ENCODE measurements around the gene OLR1.
A peak's percentile ranks its signal among the peaks of the same experiment; 100 is the strongest.
"Not testable (repeated sequence)": the region's sequence is repeated elsewhere in the genome, so short reads cannot be mapped to it uniquely, and the experiment has no call there.

Gene OLR1

DNA sequence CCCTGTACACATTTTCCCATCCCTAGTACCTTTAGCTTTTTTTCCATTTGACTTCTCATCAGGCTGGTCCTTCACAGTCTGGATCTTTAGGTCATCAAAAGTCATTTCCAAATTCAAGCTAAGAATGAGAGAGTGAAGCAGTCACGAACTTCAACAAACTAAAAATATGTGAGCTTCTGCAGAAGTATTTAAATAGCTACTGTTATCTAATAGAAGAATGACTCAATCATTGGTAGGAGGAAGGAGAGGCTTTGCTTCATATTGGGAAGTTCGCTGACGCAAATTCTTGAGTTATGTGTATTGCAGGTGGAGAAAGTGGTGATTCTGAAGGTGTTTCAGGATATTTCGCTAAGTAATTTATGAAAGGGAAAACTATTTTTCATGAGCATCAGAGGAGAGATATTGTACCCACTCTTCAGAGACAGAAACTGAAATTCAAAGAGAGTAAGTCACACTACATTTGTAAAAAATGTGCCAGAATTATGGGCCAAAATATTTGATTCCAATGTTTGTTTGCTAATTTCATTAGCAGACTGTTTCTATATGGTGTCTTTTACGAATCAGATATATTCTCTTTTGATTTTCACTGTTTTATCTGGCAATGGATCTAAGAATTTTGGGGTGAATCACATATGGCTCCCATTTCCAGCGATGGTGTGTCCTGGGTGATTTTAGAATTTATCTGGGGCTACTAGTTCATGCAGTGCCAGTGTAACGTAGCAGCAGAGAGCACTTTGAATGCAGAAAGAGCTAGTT, at the start of gene OLR1:
Gene OLR1 (minus strand): TSS at position 160 of the 756 bp plus-strand sequence. CDS start 55 bp downstream, at position 105.
- DNase-seq (ENCODE audit: low spot score) = no peak

DNA sequence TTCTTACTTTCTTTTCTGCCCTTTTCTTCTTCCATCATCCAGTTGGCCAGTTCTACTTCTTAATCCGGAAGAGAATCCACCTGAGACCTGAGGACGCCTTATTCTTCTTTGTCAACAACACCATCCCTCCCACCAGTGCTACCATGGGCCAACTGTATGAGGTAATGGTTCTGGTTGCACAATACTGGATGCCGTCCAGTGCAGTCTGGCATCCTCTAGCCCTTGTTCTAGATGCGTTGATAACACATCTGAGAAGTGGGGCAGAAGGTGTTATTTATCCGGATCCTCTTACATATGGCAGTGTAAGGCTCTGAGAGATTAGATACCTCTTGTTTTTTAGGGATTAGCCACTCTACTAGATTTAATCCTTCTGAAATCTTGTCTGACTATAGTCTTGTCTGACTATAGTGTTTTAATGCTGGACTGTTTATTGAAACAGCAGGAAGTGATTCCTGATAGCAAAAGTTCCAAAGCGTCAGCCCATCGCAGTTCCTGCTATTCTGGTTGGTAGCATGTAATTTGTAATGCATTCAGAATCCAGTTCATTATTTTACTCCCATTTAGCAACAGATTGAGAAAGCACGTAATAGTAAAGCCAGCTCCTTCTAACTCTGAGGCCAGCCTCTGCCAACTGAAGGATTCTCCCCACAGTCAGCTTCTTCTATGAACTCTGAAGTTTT, 48.6 kb upstream of the OLR1 start:
- DNase-seq (ENCODE audit: low spot score) = peak; percentile 84

DNA sequence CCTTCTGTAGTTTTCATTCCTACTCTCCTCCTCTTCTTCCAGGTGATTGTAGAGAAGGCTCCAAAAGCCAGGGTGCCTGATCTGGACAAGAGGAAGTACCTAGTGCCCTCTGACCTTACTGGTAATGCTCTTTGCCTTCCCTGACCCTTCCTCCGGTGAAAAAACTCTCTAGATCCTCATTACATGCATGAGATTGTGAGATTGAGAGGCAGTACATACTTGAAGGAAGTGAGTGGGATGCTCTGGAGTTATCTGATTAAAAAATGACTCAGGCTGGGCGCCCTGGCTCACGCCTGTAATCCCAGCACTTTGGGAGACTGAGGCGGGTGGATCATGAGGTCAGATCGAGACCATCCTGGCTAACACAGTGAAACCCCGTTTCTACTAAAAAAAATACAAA, 46.1 kb upstream of the OLR1 start:
- DNase-seq (ENCODE audit: low spot score) = no peak

DNA sequence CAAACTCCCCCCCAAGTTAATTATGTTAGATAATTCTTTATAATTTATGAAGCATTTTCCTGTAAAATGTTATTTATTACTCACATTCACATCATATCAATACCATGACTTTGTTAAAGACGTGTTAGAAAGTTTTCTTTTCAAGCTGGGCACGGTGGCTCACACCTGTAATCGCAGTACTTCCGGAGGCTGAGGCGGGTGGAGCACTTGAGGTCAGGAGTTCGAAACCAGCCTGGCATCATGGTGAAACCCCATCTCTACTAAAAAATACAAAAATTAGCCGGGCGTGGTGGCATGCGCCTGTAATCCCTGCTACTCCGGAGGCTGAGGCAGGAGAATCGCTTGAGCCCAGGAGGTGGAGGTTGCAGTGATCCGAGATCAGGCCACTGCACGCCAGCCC, 44.0 kb upstream of the OLR1 start:
- not testable (repeated sequence) for DNase-seq (ENCODE audit: low spot score)

DNA sequence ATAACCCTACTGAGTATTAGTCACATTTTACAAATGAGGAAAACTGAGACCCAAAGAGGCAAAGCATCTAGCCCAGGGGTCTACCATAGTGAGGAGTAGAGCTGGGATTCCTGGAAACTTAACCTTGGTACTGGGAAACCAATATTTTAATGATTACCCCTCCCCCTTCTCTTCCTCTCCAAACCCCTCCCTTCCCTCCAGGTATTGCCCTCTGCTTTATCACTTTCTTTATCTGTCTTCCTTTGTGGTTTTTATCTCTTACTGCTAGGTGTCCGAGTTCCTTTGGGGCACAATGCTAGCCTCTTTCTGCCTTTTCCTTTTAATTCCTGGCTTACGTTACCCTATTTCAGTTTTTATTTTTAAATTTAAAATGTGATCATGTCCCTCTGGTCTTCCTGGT, 43.5 kb upstream of the OLR1 start:
- no peak for DNase-seq (ENCODE audit: low spot score)

DNA sequence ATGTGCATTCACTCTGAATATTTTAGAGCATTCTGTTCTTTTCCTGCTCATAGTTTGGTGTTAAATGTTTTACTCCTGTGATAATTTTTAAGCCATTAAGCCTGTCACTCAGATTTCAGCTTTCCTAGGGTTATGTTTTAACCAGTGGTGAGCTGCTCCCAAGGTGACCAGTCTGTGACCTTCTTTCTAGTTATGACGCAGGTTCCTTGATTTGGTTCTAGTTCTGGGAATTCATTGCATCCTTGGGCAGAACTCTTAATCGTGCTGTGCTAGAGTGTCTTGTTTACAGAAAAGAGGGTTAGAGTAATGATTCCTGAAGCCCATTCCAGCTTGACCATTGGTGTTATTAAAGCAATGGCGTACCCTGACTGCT, 42.9 kb upstream of the OLR1 start:
- peak; percentile 24 for DNase-seq (ENCODE audit: low spot score)

DNA sequence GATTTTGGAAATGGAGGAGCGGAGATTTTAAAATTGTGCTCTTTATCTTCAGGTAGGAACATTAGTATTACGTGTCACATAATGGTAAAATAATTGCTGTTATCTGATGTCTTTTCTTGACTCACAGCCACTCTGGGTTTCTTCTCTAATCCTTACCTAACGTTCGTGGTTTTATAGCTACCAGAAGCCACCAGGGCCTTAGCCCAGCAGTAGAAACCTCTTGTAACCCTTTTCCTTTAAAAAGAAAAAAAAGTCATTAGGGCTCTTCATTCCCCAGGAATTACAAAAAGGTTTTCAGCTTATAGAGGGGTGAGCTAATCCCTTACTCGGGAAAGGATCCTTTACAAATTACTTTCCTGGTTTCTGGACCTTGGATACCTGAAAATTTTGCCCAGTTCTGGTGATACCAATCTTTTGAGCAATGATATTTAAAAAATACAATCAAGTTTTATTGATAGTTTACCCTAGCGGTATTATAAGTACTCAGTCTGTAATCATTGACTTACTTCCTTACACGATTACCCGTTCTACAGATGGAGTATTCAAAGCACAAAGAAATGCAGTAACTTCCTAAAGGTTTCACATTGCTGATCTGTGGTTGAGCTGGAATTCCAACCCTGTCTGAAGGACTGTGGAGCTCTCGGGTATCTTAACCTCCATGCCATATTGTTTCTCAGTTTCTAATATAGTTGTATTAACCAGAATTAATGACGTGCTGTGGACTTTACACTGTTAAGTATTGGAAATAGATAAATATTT, 42.4 kb upstream of the OLR1 start:
- DNase-seq (ENCODE audit: low spot score) = peak; percentile 39

DNA sequence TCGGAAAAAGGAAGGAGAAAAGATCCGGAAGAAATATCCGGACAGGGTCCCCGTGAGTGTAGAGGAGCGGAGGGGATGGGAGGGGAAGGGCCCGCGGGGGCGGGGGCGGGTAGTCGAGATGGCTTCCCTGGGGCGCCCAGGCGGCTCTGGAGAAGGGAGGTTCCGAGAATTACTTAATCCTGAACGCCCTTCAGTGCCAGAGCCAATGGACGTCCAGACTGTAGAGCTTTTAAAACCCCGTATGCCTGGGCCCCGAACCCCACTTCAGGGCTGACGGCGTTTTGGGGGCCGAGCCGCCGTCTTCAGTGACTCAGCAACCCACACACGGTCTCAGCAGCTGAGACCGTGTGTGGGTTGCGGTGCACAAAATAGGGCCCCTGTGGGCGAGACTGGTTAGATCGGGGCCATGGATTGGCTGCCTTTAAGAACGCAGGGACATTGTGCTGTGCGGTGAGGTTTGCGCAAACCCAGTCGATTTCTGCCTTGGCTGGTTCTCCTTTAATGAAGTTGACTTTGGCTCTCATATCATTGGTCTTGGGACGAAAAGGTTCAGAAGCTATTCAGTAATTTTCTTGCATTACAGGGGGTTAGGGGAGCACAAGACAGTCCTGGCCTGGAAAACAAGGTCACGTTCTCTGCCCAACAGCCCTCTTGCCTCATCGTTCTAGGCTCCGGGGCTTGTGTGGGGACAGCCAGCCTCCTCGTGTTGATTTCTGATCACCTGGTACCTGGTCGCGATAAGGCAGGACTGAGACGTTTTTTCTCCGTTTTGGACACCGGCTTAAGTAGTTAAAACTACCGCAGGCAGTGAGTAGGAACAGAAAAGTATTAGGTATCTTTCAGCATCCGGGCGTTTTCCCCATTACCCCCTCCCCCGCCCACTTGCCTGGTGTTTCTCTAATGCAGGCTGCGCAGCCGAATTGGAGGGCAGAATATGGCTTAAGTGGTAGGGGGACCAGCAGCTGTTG, 41.5 kb upstream of the OLR1 start:
- DNase-seq (ENCODE audit: low spot score) = peak; percentile 73

DNA sequence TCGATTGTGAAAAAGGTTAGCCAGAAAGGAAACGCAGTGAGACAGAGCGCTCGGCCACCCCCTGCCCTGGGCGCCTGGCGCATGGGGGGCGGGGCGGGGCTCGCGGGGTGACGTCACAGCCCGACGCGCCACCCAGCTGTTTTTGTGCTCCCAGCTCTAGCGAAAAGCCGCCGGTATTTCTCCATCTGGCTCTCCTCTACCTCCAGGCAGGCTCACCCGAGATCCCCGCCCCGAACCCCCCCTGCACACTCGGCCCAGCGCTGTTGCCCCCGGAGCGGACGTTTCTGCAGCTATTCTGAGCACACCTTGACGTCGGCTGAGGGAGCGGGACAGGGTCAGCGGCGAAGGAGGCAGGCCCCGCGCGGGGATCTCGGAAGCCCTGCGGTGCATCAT, 40.8 kb upstream of the OLR1 start, which contains the start of gene GABARAPL1:
Gene GABARAPL1 (plus strand): TSS at position 139 of the 393 bp plus-strand sequence. CDS start 253 bp downstream, at position 392.
- DNase-seq (ENCODE audit: low spot score) = peak; percentile 80

DNA sequence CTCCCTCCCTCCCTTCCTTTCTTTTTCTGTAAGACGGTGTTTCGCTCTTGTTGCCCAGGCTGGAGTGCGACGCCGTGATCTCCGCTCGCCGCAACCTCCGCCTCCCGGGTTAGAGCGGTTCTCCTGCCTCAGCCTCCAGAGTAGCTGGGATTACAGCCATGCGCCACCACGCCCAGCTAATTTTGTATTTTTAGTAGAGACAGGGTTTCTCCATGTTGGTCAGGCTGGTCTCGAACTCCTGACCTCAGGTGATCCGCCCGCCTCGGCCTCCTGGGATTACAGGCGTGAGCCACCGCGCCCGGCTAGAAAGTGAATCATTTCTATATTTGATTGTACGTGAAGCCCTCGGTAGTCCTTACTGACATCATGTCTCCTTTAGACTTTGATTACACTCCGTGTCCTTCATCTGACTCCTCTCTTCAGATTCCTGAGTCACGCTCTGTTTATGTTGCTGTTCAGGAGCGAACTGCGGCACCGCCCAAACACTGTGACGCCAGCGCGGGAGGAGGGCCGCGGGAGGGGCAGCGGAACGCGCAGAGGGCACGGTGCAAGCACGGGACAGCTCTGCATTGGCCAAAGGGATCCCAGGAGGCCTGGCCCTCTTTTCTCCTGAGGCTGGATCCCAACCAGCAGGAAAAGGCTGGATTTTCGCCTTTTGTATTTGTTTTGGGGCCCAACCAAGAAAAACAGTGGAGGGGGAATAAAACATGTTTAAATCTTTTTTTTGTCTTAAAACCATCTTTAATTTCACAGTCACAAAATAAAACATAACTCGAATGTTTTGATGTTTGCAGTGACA, 40.2 kb upstream of the OLR1 start:
- peak; percentile 94 for DNase-seq (ENCODE audit: low spot score)

DNA sequence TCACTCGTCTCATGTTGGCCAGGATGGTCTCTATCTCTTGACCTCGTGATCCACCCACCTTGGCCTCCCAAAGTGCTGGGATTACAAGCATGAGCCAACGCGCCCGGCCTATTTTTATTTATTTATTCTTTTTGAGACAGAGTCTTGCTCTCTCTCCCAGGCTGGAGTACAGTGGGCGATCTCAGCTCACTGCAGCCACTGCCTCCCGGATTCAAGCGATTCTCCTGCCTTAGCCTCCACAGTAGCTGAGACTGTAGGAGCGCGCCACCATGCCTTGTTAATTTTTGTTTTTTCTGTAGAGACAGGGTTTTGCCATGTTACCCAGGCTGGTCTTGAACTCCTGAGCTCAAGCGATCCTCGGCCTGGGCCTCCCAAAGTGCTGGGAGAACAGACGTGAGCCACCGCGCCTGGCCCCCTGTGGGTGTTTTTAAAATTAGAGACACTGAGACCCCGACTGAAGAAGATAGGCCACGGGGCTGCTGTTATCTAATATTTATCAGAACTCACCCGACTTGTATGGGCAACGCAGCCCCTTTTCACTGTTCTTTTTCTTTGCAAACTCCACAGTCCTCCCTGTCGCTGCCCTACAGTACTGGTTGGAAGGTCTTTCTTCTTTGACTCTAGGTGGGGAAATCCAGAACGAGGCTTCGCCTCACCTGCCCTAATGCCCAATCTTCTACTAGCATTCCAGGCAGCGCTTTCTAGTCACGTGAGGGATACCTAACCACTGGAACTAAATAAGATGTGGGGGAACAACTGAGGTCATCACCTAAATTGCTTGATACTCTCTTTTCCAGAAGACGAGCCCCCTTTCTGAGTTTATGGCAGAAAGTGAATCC, 39.4 kb upstream of the OLR1 start:
- no peak for DNase-seq (ENCODE audit: low spot score)

DNA sequence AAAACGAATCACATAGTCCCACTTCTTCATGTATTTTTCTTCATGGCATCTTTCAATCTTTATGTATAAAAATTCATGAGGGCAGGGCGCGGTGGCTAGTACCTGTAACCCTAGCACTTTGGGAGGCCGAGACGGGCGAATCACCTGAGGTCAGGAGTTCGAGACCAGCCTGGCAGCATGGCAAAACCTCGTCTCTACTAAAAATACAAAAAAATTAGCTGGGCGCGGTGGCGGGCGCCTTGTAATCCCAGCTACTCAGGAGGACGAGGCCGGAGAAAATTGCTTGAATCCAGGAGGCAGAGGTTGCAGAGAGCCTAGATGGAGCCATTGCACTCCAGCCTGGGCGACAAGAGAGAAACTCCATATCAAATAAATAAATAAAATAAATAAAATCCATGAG, 38.3 kb upstream of the OLR1 start:
- DNase-seq (ENCODE audit: low spot score) = no peak

DNA sequence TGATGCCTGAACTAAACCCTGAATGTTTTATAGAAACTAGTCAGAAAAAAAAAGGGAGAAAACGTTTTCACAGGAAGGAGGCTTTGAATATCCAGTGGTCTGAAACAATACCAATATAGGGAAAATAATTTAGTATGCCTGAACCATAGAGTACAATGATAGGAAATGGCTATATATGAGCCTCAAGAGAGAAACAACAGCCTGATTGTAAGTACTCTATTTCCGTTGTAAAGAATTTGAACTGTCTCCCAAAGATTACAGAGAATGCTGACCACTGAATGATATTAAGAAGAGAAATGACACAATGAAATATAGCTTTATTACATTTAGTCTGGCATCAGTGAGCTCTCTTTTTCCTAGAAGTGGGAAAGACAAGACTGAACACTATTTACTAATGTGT, 35.2 kb upstream of the OLR1 start:
- DNase-seq (ENCODE audit: low spot score) = no peak

DNA sequence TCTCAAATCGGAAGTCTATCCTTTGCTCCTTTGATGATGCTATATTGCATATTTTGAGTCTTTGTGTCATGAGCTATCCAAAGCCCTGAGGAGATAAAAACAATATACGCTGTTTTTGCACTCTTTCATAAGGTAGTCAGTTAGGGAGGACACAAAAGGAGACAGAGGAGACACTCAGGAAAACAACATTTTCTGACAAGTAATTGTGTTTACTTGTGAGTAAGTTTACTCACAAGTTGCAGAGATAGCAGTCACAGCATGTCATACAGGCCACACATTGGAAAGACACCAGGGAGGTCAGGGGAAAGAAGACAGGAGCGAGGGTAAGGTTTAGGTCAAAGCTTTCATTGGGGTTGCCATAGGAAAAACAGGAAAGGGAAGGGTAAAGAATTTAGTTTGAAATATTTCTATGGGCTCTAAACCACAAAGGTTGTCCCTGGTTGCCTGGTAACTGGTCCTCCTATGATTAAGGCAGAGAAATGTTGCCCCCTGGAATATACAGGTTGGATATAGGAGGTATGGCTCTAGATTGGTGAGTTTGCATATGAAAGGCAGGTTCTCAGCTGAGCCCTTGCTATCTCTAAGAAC, 33.4 kb upstream of the OLR1 start:
- no peak for DNase-seq (ENCODE audit: low spot score)

DNA sequence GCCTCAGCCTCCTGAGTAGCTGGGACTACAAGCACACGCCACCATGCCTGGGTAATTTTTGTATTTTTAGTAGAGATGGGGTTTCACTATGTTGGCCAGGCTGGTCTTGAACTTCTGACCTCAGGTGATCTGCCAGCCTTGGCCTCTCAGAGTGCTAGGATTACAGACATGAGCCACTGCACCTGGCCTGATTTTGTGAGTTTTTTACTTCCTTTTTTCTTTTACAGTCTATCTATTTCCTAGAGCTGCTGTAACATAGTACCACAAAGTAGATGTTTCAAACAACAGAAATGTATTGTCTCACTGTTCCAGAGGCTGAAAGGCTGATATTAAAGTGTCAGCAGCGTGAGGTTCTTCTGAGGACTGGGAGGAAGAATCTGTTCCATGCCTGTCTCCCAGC, 32.6 kb upstream of the OLR1 start:
- DNase-seq (ENCODE audit: low spot score) = not testable (repeated sequence)

DNA sequence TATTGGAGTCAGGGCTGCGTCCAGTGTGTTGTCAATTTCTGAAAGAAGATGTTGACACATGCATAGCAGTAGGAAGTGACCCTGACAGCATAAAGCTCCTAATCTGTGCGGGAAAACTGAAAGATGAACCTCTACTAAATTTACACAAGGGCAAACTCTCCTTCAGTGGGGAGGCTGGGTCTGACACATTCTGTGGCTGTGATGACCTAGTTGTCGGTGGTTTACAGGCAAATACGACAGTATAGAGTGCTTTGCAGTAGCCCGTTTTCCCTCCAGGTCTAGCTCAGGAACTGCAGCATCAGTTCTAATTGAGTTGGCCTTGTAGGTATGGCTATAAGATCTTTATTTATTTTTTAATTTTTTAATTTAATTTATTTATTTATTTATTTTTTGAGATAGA, 25.9 kb upstream of the OLR1 start:
- no peak for DNase-seq (ENCODE audit: low spot score)

DNA sequence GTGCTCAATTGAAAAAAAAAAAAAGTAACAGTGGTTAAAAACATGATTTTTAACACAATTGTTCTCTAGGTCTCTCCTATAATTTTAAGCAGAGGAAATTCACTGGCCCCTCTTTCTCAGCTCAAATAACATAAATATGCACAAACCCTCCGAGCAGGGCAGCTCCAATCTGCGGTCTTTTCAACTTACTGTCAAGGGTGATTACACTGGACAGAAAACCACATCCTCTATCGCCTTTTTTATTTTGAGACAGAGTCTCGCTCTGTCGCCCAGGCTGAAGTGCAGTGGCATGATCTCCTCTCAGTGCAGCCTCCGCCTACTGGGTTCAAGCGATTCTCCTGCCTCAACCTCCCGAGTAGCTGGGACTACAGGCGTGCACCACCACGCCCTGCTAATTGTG, 24.3 kb upstream of the OLR1 start:
- no peak for DNase-seq (ENCODE audit: low spot score)

DNA sequence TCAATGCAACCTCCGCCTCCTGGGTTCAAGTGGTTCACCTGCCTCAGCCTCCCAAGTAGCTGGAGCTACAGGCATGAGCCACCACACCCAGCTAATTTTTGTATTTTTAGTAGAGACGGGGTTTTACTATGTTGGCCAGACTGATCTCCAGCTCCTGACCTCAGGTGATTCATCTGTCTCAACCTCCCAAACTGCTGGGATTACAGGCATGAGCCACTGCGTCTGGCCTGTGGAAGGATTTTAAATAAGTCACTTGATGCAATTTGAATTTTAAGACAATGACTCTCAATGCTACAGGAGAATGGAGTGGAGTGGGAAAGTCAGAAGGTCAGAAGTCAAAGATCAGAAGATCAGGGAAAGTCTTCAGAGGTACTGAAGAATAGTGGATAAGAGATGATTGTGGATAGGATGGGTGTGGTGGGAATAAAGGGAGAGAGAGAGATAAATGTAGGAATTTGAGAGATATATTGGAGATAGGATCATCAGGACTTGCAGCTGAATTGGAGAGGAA, 22.3 kb upstream of the OLR1 start:
- no peak for DNase-seq (ENCODE audit: low spot score)

DNA sequence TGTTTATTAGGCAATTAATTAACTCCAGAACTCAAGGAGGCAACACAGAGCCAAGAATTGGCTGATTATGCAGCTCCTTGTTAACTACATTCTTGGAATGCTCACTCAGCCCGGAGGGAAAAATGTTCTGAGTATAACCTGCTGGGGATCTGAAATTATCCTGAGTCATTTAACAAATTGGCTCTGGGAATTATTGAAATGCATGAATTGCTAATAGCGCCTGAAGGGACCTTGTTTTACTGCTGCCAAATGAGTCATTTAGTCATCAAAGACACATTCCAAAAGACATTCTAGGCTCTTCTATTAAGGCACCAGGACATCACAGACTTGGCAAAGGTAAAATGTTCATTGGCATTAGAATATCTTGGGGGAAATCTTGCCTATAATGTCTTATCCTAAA, 19.9 kb upstream of the OLR1 start:
- DNase-seq (ENCODE audit: low spot score) = no peak
